ENCODE data around the gene C1QA.
"Not testable (repeated sequence)": the region's sequence is repeated elsewhere in the genome, so short reads cannot be mapped to it uniquely, and the experiment has no call there.

The C1QA gene

GRCh38 chr1:22641247-22641646 is 4.8 kb downstream of the C1QA start:
- no peak for DNase-seq (ENCODE audit: low read depth in 2 of 2)

DNA sequence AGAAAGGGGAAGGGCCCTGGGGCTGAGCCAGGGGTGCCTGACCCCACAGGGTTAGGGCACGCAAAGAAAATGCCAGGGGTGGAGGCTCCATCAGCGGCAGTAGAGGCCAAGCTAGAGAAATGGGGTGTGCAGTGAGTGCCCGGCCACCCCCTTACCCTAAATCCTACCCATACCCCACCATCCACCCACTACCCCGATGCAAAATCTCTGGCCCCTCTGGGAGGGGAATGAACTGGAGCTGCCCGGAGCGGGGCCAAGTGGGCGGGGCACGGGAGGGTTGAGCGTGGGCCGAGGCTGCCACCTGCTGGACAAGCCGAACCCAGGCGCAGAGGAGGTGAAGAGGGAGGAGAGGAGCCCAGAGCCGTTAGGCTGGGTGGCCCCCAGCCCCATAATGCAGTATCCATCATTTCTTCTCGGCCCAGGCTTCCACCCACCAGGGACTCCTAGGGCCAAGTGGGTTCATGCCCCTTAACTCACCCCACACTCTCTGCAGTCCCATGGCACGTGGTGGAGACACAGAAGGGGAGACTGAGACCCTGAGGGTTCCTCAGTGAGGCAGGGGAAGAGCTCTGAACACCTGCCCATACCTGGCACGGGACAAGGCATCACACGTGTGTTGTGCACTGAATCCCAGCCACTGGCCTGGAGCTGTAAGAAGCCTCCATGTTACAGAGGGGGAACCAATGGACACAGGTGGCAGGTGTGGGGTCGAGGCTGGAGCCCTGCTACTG is 5.6 kb downstream of the C1QA start:
- peak; percentile 45 to 46 for DNase-seq (ENCODE audit: low read depth in 2 of 2)

- DNase-seq (ENCODE audit: low read depth in 2 of 2), result no peak
Measured at GRCh38 chr1:22643381-22643780, 7.0 kb downstream of the C1QA start, which contains the start of gene C1QC. TSS of gene C1QC (plus strand) at chr1:22643633. CDS start at chr1:22644024, 391 bp downstream.

GRCh38 chr1:22643928-22644327 is 7.5 kb downstream of the C1QA start:
- no peak for DNase-seq (ENCODE audit: low read depth in 2 of 2)

DNA sequence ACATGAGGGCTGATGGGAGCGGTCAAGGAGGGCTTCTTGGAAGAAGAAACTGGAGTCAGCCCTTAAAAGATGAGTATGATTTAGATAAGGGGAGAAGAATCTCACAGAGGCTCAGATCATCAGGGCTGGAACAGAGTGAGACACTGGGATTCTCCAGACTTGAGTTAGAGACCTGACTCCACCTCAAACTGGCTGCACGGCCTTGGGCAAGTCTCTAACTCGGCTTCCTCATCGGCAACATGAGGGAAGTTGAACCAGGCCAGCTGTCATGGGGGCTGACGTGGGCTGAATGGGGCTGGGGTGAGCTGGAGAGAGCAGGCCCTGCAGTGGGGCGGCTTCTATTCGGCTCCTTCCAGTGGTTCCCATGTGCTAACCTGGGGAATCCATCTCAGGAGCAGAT is 9.5 kb downstream of the C1QA start:
- DNase-seq (ENCODE audit: low read depth in 2 of 2), result no peak

GRCh38 chr1:22646384-22646783 is 10.0 kb downstream of the C1QA start:
- DNase-seq (ENCODE audit: low read depth in 2 of 2), result no peak

DNA sequence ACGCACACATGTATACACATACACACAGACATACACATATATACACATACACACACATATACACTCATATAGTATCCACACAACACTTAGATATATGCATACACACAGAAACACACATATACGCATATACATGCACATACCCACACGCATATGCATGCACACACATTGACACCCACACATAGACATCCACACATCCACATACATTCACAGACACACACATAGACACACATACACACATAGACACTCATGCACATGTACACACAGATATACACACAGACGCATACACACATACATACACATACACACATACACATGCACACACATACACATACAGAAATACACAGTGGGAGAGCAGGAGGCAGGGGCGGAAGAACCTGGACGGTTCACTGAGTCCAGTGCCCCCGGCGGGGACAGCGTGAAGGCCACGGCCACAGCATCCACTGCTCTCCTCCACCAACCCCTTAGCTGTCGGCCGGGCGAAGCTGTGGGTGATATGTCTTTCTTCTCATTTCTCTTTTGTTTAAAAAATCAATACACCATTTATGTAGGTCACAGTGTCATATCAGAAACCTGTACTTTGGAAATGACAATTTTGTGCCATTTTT is 13.8 kb downstream of the C1QA start:
- DNase-seq (ENCODE audit: low read depth in 2 of 2), result no peak

DNA sequence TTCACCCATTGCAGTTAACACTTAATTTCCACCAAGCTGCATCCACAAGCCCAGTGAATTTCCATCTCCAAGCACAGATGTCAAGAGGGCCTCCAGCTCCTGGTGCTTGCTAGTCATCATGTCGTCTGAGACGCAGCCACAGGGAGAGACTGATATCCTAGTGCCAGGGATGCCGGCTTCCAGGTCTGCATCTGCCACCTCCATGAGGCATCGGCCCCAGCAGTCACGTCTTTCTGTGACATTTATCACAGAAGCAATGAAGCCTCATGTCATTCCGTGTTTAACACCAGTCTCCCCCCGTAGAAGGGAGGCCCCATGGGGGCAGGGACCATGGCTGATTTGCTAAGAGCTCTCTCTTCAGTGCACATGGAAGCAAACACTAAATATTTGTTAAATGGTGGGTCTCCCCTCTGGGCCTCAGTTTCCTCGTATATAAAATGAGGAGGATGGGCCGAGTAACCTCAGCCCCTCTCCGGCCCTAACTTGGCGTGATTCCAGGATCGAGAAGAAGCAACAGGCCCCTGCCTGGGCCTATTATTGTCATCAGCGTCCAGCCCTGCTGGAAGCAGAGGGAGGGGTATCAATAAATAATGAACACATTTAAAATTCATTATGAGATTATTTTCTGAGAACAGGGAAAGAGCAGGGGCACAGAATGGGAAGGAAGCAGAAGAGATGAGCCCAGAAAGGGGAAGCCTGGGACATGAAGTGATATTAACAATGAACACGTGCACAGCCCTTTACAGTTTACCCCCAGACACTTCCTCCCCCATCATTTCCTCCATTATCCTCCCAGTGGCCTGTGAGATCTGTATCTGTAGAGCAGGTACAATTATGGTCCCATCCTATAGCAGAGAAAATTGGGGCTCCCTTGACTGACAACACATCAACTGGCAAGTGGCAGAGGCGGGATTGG is 15.8 kb downstream of the C1QA start:
- DNase-seq (ENCODE audit: low read depth in 2 of 2), result no peak

GRCh38 chr1:22652881-22653316 is 16.5 kb downstream of the C1QA start, which contains the start of gene C1QB:
TSS of gene C1QB (plus strand) at chr1:22653236. CDS start at chr1:22659463, 6,227 bp downstream.
- no peak for DNase-seq (ENCODE audit: low read depth in 2 of 2)

DNA sequence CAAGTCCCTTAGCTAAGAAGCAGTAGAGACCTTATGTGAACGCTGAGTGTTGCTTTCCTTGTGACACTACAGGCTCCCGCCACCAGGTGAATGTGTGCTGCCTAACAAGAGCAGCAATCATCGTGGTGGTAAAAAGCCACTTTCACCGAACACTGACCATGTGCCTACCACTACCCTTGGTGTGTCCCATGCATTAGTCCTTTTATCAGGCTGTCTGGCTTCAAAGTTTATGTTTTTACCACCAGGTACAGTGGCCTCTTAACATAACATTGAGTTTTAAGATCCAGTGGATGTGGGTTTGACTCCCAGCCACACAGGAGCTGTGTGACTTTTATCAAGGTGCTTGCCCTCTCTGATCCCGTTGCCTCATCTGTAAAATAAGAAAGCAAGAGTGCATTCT is 18.3 kb downstream of the C1QA start:
- no peak for DNase-seq (ENCODE audit: low read depth in 2 of 2)

- no peak for DNase-seq (ENCODE audit: low read depth in 2 of 2)
Measured at GRCh38 chr1:22658385-22659163, 22.1 kb downstream of the C1QA start.

- DNase-seq (ENCODE audit: low read depth in 2 of 2), result no peak
Measured at GRCh38 chr1:22660716-22661241, 24.4 kb downstream of the C1QA start.

DNA sequence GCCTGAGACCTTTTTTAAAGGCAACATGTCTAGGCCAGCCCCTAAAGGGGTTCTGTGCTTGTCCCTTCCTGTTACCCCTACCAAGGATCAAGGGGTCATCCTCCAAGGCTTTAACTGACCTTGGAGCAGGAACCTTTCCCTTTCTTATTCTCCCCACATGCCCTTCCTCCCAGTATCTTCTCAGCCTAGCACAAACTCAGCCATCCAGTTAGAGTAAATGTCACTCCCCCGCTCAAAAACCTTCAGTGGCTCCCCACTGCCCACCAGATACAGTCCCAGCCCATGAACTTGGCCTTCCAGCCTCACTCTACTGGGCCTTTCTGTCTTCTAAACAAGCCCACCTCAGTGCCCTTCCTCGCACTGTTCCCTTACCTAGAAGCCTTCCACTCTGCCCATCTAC is 25.5 kb downstream of the C1QA start:
- no peak for DNase-seq (ENCODE audit: low read depth in 2 of 2)

GRCh38 chr1:22662318-22662717 is 25.9 kb downstream of the C1QA start:
- DNase-seq (ENCODE audit: low read depth in 2 of 2), result no peak

- no peak for DNase-seq (ENCODE audit: low read depth in 2 of 2)
Measured at GRCh38 chr1:22662986-22663408, 26.6 kb downstream of the C1QA start.

DNA sequence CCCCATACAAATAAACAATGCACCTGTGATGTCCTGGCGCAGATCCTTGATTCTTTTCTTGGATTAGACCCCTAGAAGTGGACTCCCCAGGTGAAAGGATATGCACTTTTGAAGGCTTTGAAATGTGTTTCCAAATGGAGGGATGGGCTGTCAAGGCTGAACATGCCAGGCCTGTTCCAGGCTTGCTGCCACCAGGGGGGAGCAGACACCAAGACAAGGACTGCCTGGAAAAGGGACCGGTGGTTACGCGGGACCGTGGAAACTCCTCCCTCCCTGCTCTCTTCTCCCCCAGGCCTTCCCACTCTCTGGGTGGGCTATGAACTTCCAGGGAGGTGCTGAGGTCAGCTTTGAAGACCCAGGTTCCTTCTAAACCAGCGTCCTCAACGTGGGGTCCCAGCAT is 29.3 kb downstream of the C1QA start:
- DNase-seq (ENCODE audit: low read depth in 2 of 2), result no peak

DNA sequence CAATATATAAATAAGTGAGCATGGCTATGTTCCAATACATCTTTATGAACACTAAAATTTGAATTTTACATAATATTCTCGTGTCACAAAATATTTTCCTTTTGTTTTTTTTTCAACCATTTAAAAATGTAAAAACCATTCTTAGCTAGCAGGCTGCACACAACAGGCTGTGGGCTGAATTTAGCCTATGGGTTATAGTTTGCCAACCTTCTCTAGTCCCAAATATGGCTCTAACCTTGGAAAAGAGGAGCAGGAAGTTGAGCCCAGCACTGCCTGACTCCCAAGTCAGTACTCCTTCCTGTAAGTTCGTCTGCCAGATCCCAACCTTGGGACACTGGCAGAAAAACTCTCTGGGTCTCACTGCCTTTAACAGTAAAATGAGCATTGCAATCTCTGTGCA is 30.0 kb downstream of the C1QA start:
- no peak for DNase-seq (ENCODE audit: low read depth in 2 of 2)

GRCh38 chr1:22668840-22669239 is 32.4 kb downstream of the C1QA start:
- not testable (repeated sequence) for DNase-seq (ENCODE audit: low read depth in 2 of 2)

DNA sequence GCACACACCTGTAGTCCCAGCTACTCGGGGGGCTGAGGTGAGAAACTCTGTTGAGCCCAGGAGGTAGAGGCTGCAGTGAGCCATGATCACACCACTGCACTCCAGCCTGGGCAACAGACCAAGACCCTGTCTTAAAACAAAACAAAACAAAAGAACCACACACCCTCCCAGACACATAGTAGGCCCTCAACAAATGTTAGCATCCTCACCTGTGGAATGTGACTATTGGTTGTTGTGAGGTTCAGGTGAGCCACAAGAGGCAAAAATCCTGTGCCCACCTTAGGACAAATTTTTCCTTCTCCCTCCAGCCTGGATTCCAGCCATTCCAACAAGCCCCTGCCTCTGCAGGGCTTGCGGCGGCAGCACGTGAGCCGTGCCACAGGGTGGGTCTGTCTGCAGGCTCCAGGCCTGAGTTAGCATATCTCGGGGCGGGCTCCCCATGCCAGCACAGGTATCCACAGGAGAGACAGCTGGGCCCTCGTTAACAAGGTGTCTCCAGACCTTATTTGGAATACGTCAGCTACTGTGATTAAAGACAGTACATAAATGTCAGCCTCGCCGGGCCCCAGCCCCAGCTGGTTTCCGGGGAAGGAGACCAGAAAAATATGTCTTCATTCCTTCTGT is 34.0 kb downstream of the C1QA start:
- no peak for DNase-seq (ENCODE audit: low read depth in 2 of 2)

- DNase-seq (ENCODE audit: low read depth in 2 of 2), result no peak
Measured at GRCh38 chr1:22671999-22672398, 35.6 kb downstream of the C1QA start.

All from stimulated activated CD8-positive, alpha-beta memory T cell treated with anti-CD3 and anti-CD28 coated beads, Interleukin-15, amount 100 ng/mL, for 48 hours (primary cell).